Activated T-cell treated with anti-CD3 and anti-CD28 coated beads, Interleukin-2, amount 50 U/mL, for 4 hours (primary cell): ENCODE measurements around the gene PTPRM. TPM values are rescaled to one million over a fixed set of nuclear protein-coding genes. Genes with fewer than 3 reads are reported as not detected.

Experiments
- ATAC-seq, 2 donors: fragments of 200-7000 bp; cut with Tn5 transposase; one replicate each; pipeline ENCODE4 v1.10.0; 2021
- DNase-seq: peaks from one replicate; pipeline ENCODE4 v3.0.0-alpha.2; 2020
- H3K27me3 Mint-ChIP-seq: one replicate; pipeline ENCODE4 v1.8.0; 2021; ENCODE audit warnings: low read depth, mixed read lengths
- H3K36me3 Mint-ChIP-seq: one replicate; pipeline ENCODE4 v1.8.0; 2022; ENCODE audit warnings: mixed read lengths; ENCODE audit not compliant: insufficient read depth
- H3K4me1 Mint-ChIP-seq: one replicate; pipeline ENCODE4 v1.8.0; 2021; ENCODE audit warnings: low read depth, mixed read lengths
- H3K4me3 Mint-ChIP-seq: one replicate; pipeline ENCODE4 v1.8.0; 2021; ENCODE audit warnings: mild to moderate bottlenecking, moderate library complexity, mixed read lengths
- H3K9me3 Mint-ChIP-seq: one replicate; pipeline ENCODE4 v1.8.0; 2021; ENCODE audit warnings: mixed read lengths
- total RNA-seq, 3 donors: library from RNA; stranded (reverse); gene quantifications; one replicate each; pipeline ENCODE4 v1.2.1, GENCODE V29; 2021

PTPRM gene
- total RNA-seq, 3 donors from 2014 or later, result 1.5 to 3.5 (median 2.3) TPM

- DNase-seq (no peak), ATAC-seq (no peak)
- no peaks in the 10 kb centered on the region for H3K9me3 Mint-ChIP-seq
- H3K27me3 Mint-ChIP-seq, result no peaks in the 10 kb centered on the region
- no peaks in the 10 kb centered on the region for H3K36me3 Mint-ChIP-seq
- H3K4me1 Mint-ChIP-seq, result no peaks in the 10 kb centered on the region
- no peak overlapping the region for H3K4me3 Mint-ChIP-seq
Observed at GRCh38 chr18:8332286-8332685, 765.2 kb downstream of the PTPRM start.

DNA sequence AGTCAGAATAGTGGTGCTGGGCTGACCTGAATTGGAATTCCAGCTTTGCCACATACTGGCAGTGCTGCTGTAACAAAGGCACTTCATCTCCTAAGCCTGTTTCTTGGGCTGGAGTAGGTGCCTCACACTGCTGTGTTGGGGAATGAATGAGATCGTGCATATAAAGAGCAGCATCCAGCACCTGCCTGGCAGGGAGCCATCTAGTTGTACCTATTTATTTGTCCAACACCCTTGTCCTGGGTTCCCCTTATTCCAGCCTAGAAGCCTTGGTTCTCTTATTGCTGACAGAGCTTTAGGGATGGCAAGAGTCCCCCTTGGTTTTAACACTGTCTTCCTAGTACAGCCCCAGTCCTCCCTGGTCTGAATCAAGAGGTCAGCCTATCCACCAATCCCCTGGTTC is 766.8 kb downstream of the PTPRM start:
- Mint-ChIP-seq H3K36me3 (no peaks in the 10 kb centered on the region), H3K9me3 (no peaks in the 10 kb centered on the region), H3K27me3 (no peaks in the 10 kb centered on the region), H3K4me1 (no peaks in the 10 kb centered on the region), H3K4me3 (no peak overlapping the region)
- DNase-seq (no peak), ATAC-seq (no peak)

DNA sequence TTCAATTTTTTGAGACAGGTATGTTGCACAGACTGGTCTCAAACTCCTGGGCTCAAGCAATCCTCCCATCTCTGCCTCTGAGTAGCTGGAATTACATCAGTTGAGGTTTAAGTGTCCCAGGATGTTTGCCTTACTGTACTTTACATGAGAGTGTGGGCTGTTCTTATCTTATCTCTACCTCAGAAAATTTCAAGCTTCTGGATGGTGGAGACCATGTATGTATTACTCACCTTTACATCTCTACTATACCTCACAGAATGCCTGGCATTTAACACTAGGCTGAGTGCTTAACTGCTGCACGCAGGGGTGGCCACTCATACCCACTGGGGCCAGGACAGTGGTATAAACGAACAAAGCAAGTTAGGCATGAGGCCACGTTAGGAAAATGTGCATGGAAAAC is 770.1 kb downstream of the PTPRM start:
- ATAC-seq, result no peak
- no peak for DNase-seq
- Mint-ChIP-seq H3K27me3 (no peaks in the 10 kb centered on the region), H3K4me1 (no peaks in the 10 kb centered on the region), H3K9me3 (no peaks in the 10 kb centered on the region), H3K36me3 (no peaks in the 10 kb centered on the region), H3K4me3 (no peak overlapping the region)

DNA sequence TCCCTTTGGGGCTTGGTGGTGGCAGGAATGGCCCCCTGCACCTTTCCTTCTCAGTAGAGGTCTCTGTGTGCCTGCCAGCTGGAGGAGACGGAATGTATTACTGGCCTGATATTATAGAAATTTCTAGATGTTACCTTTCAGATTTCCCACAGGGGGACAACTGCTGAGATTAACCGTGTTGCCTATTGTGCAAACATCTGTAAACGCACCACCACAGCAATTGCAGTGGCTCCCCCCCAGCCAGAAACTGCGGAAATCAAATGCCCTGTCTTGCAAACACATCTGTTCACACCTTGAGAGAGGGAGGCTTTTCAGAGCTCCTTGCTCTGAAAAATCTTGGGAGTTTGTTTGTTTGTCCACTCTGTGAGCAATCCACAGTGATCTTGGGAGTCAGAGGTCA is 772.1 kb downstream of the PTPRM start:
- Mint-ChIP-seq H3K4me3 (no peak overlapping the region), H3K36me3 (no peaks in the 10 kb centered on the region), H3K4me1 (no peaks in the 10 kb centered on the region), H3K9me3 (no peaks in the 10 kb centered on the region), H3K27me3 (no peaks in the 10 kb centered on the region)
- ATAC-seq, result no peak
- no peak for DNase-seq

- no peak overlapping the region for H3K4me3 Mint-ChIP-seq
- no peaks in the 10 kb centered on the region for H3K4me1 Mint-ChIP-seq
- no peaks in the 10 kb centered on the region for H3K9me3 Mint-ChIP-seq
- H3K36me3 Mint-ChIP-seq, result no peaks in the 10 kb centered on the region
- H3K27me3 Mint-ChIP-seq, result no peaks in the 10 kb centered on the region
- DNase-seq (no peak), ATAC-seq (no peak)
Observed at GRCh38 chr18:8339952-8340351, 772.8 kb downstream of the PTPRM start.

- DNase-seq, result no peak
- ATAC-seq, result no peak
- Mint-ChIP-seq H3K4me3 (no peak overlapping the region), H3K4me1 (no peaks in the 10 kb centered on the region), H3K36me3 (no peaks in the 10 kb centered on the region), H3K27me3 (no peaks in the 10 kb centered on the region), H3K9me3 (no peaks in the 10 kb centered on the region)
Observed at GRCh38 chr18:8341481-8342230, 774.5 kb downstream of the PTPRM start.

DNA sequence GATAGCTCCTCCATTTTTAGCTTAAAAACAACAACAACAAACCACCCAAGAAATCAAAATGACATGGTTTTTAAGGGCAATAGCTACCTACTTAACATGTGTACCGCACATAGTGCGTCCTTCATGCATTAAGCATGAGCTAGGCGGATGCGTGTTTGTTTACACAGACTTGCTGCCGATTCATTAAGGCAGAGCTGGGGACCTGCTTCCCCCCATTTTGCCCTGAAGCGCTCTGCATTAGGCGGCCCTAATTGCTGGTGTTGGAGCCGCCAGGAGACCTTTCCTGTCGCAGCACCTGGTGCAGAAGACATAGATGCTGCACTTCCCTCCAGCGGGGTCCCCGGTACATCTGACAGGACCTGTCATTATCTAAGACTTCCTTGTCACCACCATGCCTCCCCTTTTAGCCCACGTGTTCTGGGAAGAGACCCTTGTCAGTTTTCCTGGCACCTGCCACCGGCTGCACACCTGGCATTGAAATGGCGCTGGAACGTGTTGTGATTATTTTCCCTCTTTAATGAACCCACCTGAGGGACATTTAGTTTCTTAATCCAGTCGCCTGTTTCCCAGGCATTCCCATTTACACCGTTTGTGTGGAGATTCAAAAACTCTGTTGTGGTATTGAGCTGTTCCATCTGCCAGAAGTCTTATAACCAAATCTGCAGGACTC is 781.1 kb downstream of the PTPRM start:
- H3K9me3 Mint-ChIP-seq, result peaks cover 3% of the 10 kb centered on the region
- no peak overlapping the region for H3K4me3 Mint-ChIP-seq
- H3K36me3 Mint-ChIP-seq, result no peaks in the 10 kb centered on the region
- DNase-seq (no peak), ATAC-seq (no peak)
- H3K4me1 Mint-ChIP-seq, result no peaks in the 10 kb centered on the region
- H3K27me3 Mint-ChIP-seq, result no peaks in the 10 kb centered on the region

DNA sequence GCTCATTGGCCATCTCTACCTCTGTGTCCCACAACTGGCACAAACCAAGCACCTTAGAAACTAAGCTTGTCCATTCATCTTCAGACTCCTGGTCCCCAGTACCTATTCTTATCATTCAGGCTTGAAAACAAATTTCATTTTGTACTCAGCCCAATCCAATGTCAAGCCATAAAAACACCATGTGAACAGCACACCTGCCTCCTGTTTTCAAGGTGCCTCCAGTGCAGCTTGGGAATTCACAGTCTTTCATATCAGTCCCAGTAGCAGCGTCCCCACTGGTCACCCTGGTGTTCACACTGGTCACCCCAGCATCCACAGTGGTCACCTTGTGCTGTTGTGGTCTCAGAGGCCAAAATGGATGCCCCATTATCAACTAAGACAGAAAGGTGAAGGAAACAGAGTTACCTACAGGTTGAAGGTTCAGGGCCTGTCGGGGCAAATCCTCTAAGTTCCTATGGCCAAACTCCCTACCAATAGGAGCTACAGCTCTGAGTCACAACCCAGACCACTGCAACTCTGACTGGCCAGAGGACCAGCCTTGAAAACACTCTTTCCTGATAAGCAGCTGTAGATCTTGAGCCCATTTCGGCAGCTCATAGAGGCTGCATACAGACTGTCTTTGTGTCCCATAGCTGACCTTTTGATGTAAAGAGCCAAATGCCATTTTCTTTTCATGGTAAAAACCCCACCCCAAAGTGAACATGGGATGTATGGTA is 782.6 kb downstream of the PTPRM start:
- H3K27me3 Mint-ChIP-seq, result no peaks in the 10 kb centered on the region
- H3K4me1 Mint-ChIP-seq, result no peaks in the 10 kb centered on the region
- H3K36me3 Mint-ChIP-seq, result no peaks in the 10 kb centered on the region
- peaks cover 3% of the 10 kb centered on the region for H3K9me3 Mint-ChIP-seq
- H3K4me3 Mint-ChIP-seq, result no peak overlapping the region
- no peak for ATAC-seq
- DNase-seq, result no peak

DNA sequence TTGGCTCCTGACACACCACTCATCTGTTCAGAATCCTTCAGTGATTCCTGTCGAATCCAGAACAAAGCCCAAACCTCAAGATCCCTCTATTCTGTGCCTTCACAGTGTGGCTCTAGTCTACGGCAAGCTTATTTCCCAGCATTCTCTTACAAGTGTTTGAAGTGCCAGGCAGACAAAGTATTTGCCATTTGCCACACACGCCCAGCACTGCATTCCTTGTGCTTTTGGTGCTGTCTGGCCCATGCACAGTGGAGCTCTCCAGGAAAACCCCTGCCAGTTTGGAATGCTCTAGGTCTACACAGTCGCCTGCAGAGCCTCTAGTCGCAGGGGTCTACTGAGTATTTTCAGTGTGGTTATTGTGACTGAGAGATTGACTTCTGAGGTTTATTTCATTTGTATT is 783.5 kb downstream of the PTPRM start:
- no peaks in the 10 kb centered on the region for H3K36me3 Mint-ChIP-seq
- no peak for DNase-seq
- H3K4me3 Mint-ChIP-seq, result no peak overlapping the region
- H3K27me3 Mint-ChIP-seq, result no peaks in the 10 kb centered on the region
- H3K9me3 Mint-ChIP-seq, result peaks cover 3% of the 10 kb centered on the region
- H3K4me1 Mint-ChIP-seq, result no peaks in the 10 kb centered on the region
- no peak for ATAC-seq

DNA sequence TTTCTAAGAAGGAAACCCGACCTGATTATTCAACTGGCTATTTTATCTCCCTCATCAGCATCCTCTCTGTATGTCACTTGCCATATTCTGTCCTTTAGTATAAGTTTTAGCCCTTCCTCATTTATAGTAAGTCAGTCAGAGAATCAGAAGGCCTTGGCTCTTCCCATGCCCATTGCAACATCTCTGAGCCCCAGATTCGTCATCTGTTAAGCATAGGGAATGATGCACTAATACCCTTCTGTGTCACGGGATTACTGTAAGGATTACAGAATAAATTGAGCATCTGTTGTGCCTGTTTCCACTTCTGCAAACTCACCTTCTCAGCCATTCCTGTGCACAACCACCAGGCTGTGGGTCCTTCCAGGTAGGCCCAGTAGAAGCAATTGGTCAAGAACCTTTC is 784.0 kb downstream of the PTPRM start:
- DNase-seq (no peak), ATAC-seq (no peak)
- peaks cover 3% of the 10 kb centered on the region for H3K9me3 Mint-ChIP-seq
- no peaks in the 10 kb centered on the region for H3K36me3 Mint-ChIP-seq
- no peak overlapping the region for H3K4me3 Mint-ChIP-seq
- no peaks in the 10 kb centered on the region for H3K4me1 Mint-ChIP-seq
- no peaks in the 10 kb centered on the region for H3K27me3 Mint-ChIP-seq

DNA sequence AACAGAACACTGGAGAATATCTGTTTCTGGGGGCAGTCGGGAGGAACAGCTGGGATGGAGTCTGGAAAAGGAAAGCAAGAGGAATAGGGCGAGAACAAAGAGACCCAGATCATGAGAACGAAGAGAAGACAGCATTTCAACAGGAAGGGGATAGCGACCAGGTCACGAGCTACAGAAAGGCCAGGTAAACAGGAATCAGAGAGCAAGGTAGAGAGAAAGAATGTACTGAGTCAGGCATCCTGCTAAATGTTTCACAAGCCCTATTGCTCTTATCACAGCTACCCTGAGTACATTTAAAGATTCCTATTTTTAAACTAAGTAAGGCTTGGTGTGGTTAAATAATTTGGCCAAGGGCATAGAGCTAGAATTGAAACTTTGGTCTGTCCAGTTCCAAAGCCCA is 787.2 kb downstream of the PTPRM start:
- DNase-seq (no peak), ATAC-seq (no peak)
- Mint-ChIP-seq H3K36me3 (no peaks in the 10 kb centered on the region), H3K9me3 (peaks cover 3% of the 10 kb centered on the region), H3K27me3 (no peaks in the 10 kb centered on the region), H3K4me1 (no peaks in the 10 kb centered on the region), H3K4me3 (no peak overlapping the region)

DNA sequence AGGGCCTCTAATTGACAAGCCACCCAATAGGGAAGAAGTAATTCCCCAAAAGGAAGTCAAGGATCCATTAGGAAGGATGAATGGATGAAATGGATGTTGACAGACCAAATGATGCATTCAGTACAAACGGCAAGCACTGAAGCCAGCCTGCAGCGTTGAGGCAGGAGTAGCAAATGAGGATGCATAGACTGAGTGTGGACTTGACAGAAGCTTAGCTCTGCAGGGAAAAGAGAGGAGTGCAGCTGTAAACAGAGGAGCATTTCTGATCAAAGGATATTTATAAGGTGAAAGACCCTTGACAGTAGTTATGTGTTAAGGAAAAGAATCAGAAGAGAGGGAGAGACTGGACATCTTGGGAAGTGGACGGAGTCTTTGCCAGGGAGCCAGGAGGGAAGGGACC is 788.9 kb downstream of the PTPRM start:
- Mint-ChIP-seq H3K4me3 (no peak overlapping the region), H3K36me3 (no peaks in the 10 kb centered on the region), H3K9me3 (no peaks in the 10 kb centered on the region), H3K4me1 (no peaks in the 10 kb centered on the region), H3K27me3 (no peaks in the 10 kb centered on the region)
- DNase-seq (no peak), ATAC-seq (no peak)

GRCh38 chr18:8357320-8357719 is 790.2 kb downstream of the PTPRM start:
- Mint-ChIP-seq H3K4me1 (no peaks in the 10 kb centered on the region), H3K27me3 (peaks cover under 1% of the 10 kb centered on the region), H3K9me3 (no peaks in the 10 kb centered on the region), H3K36me3 (no peaks in the 10 kb centered on the region), H3K4me3 (no peak overlapping the region)
- no peak for DNase-seq
- ATAC-seq, result no peak

DNA sequence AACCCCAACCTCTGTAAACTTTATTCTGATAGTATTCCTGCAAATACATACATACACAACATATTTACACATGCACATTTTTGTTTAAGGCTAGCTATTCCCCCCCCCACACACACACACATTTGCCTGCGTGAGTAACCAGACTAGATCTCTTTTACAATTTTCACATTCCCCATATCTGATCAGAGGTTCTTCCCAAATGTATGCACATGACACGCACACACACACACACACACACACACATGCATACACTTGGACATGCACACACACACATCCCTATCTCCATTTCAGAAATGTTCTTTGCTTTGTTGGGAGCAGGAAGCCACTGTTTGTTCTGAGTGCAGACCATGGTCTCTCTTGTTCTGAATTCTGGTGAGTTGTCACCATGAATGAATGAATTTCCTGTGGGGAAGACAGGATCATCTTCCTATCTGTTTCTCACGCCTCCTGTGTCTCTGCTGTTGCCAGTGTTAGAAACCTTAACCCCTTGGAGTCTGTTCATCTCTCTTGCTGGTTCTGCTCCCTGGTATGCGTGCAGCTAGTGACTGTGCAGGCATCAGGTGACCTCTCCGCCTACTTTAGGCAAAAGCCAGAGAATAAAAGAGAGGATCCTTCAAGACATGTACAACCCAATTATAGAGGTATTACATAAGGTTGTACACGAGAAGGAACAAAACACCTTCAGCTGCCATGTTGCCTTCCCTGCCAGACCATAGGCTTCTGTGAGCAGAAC is 791.1 kb downstream of the PTPRM start:
- no peaks in the 10 kb centered on the region for H3K36me3 Mint-ChIP-seq
- H3K9me3 Mint-ChIP-seq, result no peaks in the 10 kb centered on the region
- DNase-seq (no peak), ATAC-seq (no peak)
- H3K4me1 Mint-ChIP-seq, result no peaks in the 10 kb centered on the region
- H3K4me3 Mint-ChIP-seq, result no peak overlapping the region
- H3K27me3 Mint-ChIP-seq, result peaks cover 3% of the 10 kb centered on the region
